ENCODE data around the gene HEPH. TPM values are rescaled to one million over a fixed set of nuclear protein-coding genes. Genes with fewer than 3 reads are reported as not detected.

HEPH gene
- total and polyA plus RNA-seq, 10 donors, result 0.83 to 31.7 (median 12.9) TPM

DNA sequence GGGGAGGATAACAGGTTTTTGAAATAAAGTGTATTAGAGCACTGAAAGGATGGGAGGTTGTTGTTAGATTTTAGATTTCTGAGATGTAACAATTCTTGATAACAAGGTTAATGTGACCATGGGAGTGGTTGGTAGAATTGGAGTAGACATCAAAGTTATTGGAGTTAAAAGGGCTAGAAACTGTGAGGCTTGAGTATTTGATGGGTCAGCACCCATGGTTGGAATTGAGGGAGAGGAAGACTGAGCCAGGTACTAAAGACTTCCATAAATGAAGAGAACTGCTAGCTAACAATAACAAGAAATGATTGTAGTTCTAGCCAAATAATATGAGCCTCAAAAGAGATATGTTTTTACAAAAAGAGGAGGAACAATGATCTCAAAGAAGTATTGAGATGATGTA lies 98.8 kb downstream of the HEPH start:
- TF ChIP-seq POLR2A (IDR thresholded peaks at IDR 0.05) (no peak), POLR2AphosphoS5 (IDR thresholded peaks at IDR 0.05) (no peak)
- TF ChIP-seq, protein P1, sequence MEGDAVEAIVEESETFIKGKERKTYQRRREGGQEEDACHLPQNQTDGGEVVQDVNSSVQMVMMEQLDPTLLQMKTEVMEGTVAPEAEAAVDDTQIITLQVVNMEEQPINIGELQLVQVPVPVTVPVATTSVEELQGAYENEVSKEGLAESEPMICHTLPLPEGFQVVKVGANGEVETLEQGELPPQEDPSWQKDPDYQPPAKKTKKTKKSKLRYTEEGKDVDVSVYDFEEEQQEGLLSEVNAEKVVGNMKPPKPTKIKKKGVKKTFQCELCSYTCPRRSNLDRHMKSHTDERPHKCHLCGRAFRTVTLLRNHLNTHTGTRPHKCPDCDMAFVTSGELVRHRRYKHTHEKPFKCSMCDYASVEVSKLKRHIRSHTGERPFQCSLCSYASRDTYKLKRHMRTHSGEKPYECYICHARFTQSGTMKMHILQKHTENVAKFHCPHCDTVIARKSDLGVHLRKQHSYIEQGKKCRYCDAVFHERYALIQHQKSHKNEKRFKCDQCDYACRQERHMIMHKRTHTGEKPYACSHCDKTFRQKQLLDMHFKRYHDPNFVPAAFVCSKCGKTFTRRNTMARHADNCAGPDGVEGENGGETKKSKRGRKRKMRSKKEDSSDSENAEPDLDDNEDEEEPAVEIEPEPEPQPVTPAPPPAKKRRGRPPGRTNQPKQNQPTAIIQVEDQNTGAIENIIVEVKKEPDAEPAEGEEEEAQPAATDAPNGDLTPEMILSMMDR (IDR thresholded peaks at IDR 0.05 in 8 of 11, conservative IDR thresholded peaks at IDR 0.05 in 3 of 11), result no peak
- no peaks in the 10 kb centered on the region for H3K9me3 ChIP-seq
- intact Hi-C loops (cut with DNase I; ENCODE audit: low total_unique reads), result no loop called here
- H3K4me3 ChIP-seq, result no peak overlapping the region
- H3K4me1 ChIP-seq, result no peaks in the 10 kb centered on the region
- no peaks in the 10 kb centered on the region for H3K36me3 ChIP-seq
- H3K27ac ChIP-seq, result no peak overlapping the region
- no peak for DNase-seq
- H3K27me3 ChIP-seq (replicated peaks in 1 of 7), result no peaks in the 10 kb centered on the region

Other genes starting within 250 kb of the HEPH start
- gene VSIG4, start 124.2 kb upstream of the HEPH start, total RNA-seq, result 100 to 1,000 TPM in 2 of 7 donors, 10 to 100 TPM in 4, 1 to 10 TPM in 1; 6.3 to 255 (median 84.1) TPM
- gene VSIG4, start 124.2 kb upstream of the HEPH start, polyA plus RNA-seq, result 10 to 100 TPM; 21.6 to 34.6 (median 22.1) TPM

Data from spleen (tissue), 11 donors.